Ovary (tissue), 3 donors: ENCODE results near the gene C6orf163.

Source experiments
- CTCF ChIP-seq, 3 donors: fragments of 450-650 bp in 2 of 3; fragments of 200-600 bp in 1 of 3; IDR thresholded peaks; one replicate each; pipeline versions ENCODE4 v1.5.1 to v1.8.0; 2016 to 2022; ENCODE audit warnings: antibody characterized with exemption in 3 of 3, mild to moderate bottlenecking in 1 of 3
- EP300 ChIP-seq: sonication (generic); formaldehyde crosslinking; IDR thresholded peaks from one replicate; pipeline ENCODE4 v1.6.1; 2017; ENCODE audit warnings: antibody characterized with exemption
- POLR2A ChIP-seq: fragments of 450-650 bp; IDR thresholded peaks from one replicate; pipeline ENCODE4 v1.6.1; 2017; ENCODE audit warnings: antibody characterized with exemption, mild to moderate bottlenecking, moderate library complexity
- donor health status: DM: no; HTN: no; CAD: no.

DNA sequence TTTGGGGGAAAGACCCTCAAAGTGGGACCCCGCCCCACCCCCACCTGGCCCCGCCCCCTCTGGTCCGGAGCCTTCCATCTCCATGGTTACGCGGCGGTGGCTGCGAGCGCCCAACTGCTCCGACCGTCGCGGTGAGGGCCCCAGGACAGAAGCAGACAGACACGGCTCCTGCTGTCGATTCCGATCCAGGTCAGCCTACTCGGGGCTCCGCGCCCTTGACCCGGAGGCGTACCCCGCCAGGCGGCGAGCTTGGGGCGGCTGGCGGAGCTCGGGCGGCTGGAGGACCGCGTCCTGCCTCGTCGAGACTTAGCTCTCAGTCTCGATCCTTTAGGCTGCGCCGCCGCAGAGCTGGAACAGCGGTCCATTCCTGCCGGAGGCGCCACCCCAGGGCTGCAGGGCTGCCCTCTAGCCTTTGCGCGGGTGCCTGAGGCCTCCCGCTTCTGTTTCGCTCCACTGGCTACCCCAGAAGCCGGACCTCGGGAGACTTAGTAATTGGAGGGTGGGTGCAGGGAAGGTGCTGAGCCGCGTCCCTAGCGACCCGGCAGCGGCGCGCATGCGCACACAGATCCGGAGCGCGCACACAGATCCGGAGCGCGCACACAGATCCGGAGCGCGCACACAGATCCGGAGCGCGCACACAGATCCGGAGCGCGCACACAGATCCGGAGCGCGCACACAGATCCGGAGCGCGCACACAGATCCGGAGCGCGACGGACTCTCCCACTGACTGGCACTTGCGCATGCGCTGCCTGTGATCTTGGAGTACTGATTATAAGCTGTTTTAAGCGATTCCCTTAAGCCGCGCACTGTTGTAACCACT is 63.5 kb downstream of the C6orf163 start, which contains the start of gene CFAP206:
- TF ChIP-seq POLR2A (no peak), EP300 (no peak), CTCF (IDR thresholded peaks at IDR 0.05) (no peak)
